Suprapubic skin (tissue), 4 donors: ENCODE results near the gene ZBTB8A.

Source experiments
- CTCF ChIP-seq, 2 donors: fragments of 200-600 bp in 1 of 2; fragments of 450-650 bp in 1 of 2; sonication (generic) in 1 of 2; IDR thresholded peaks; one replicate each; pipeline ENCODE4 v1.5.1; 2016 to 2019; ENCODE audit warnings: antibody characterized with exemption in 2 of 2, mild to moderate bottlenecking in 1 of 2, moderate library complexity in 1 of 2
- EP300 ChIP-seq: sonication (generic); formaldehyde crosslinking; IDR thresholded peaks from one replicate; pipeline ENCODE4 v1.6.1; 2017; ENCODE audit warnings: antibody characterized with exemption
- POLR2AphosphoS5 ChIP-seq, 3 donors: sonication (generic); formaldehyde crosslinking; IDR thresholded peaks; one replicate each; pipeline ENCODE4 v1.6.1; 2017; ENCODE audit warnings: antibody characterized with exemption in 3 of 3

GRCh38 chr1:32533792-32534327 is 5.4 kb upstream of the ZBTB8A start:
- TF ChIP-seq CTCF (IDR thresholded peaks at IDR 0.05): no peak
- TF ChIP-seq POLR2AphosphoS5 (IDR thresholded peaks at IDR 0.05): no peak
- TF ChIP-seq EP300: no peak
